ENCODE measurements around the gene TBX10.

TBX10 gene

GRCh38 chr11:67648140-67648795, 8.7 kb upstream of the TBX10 start:
- H3K27ac ChIP-seq (ENCODE audit: low read depth, low read length) = peak overlapping the region; percentile 99
- peaks cover 12% of the 10 kb centered on the region for H3K36me3 ChIP-seq (ENCODE audit: control insufficient read depth, low read length)
- H3K9me3 ChIP-seq (ENCODE audit: control insufficient read depth, insufficient read depth, low read length) = peaks cover 7% of the 10 kb centered on the region; the same call in 1 of the 2 replicates
- peak overlapping the region; percentile 86 for H3K4me3 ChIP-seq (ENCODE audit: low read length)
- peaks cover 55% of the 10 kb centered on the region for H3F3A ChIP-seq (ENCODE audit: control insufficient read depth, insufficient read depth)
- peak overlapping the region; percentile 91 for H3K4me2 ChIP-seq (ENCODE audit: low read length)
- H3K4me1 ChIP-seq (ENCODE audit: control insufficient read depth, low read length) = peaks cover 90% of the 10 kb centered on the region
- no peaks in the 10 kb centered on the region for H4K20me1 ChIP-seq (ENCODE audit: control insufficient read depth, insufficient read depth, low read depth, low read length)
- H3K79me2 ChIP-seq (ENCODE audit: control insufficient read depth, low read length) = peaks cover 6% of the 10 kb centered on the region; the same call in 1 of the 2 replicates
- TF ChIP-seq EZH2phosphoT487 (IDR thresholded peaks at IDR 0.05; ENCODE audit: borderline replicate concordance, low read length) (no peak), CTCF (IDR thresholded peaks at IDR 0.05; ENCODE audit: low read depth, low read length, poor library complexity, severe bottlenecking) (peak; percentile 90)
- H3K27me3 ChIP-seq (ENCODE audit: control insufficient read depth, low read length) = no peaks in the 10 kb centered on the region
- H3K9me2 ChIP-seq (replicated peaks; ENCODE audit: control insufficient read depth, low read length) = no peaks in the 10 kb centered on the region

- TF ChIP-seq CTCF (IDR thresholded peaks at IDR 0.05; ENCODE audit: low read depth, low read length, poor library complexity, severe bottlenecking) (no peak), EZH2phosphoT487 (IDR thresholded peaks at IDR 0.05; ENCODE audit: borderline replicate concordance, low read length) (no peak)
- Histone ChIP-seq H3K36me3 (ENCODE audit: control insufficient read depth, low read length) (peaks cover 9% of the 10 kb centered on the region), H3K27me3 (ENCODE audit: control insufficient read depth, low read length) (no peaks in the 10 kb centered on the region), H3K27ac (ENCODE audit: low read depth, low read length) (peak overlapping the region; percentile 99), H3F3A (ENCODE audit: control insufficient read depth, insufficient read depth) (peaks cover 53% of the 10 kb centered on the region), H3K4me2 (ENCODE audit: low read length) (peak overlapping the region; percentile 91), H4K20me1 (ENCODE audit: control insufficient read depth, insufficient read depth, low read depth, low read length) (no peaks in the 10 kb centered on the region), H3K9me2 (replicated peaks; ENCODE audit: control insufficient read depth, low read length) (no peaks in the 10 kb centered on the region), H3K9me3 (ENCODE audit: control insufficient read depth, insufficient read depth, low read length) (peaks cover 7% of the 10 kb centered on the region; the same call in 1 of the 2 replicates), H3K4me1 (ENCODE audit: control insufficient read depth, low read length) (peaks cover 84% of the 10 kb centered on the region), H3K4me3 (ENCODE audit: low read length) (peak overlapping the region; percentile 74), H3K79me2 (ENCODE audit: control insufficient read depth, low read length) (peaks cover 6% of the 10 kb centered on the region; the same call in 1 of the 2 replicates)
Observed at GRCh38 chr11:67647471-67647870, 7.9 kb upstream of the TBX10 start.

GRCh38 chr11:67646535-67647336, 7.2 kb upstream of the TBX10 start:
- peaks cover 49% of the 10 kb centered on the region for H3F3A ChIP-seq (ENCODE audit: control insufficient read depth, insufficient read depth)
- no peaks in the 10 kb centered on the region for H3K9me2 ChIP-seq (replicated peaks; ENCODE audit: control insufficient read depth, low read length)
- peaks cover 77% of the 10 kb centered on the region for H3K4me1 ChIP-seq (ENCODE audit: control insufficient read depth, low read length)
- H3K9me3 ChIP-seq (ENCODE audit: control insufficient read depth, insufficient read depth, low read length) = peaks cover 7% of the 10 kb centered on the region; the same call in 1 of the 2 replicates
- H3K79me2 ChIP-seq (ENCODE audit: control insufficient read depth, low read length) = peaks cover 6% of the 10 kb centered on the region; the same call in 1 of the 2 replicates
- H3K4me2 ChIP-seq (ENCODE audit: low read length) = peak overlapping the region; percentile 91
- H3K4me3 ChIP-seq (ENCODE audit: low read length) = peak overlapping the region; percentile 74
- no peaks in the 10 kb centered on the region for H3K27me3 ChIP-seq (ENCODE audit: control insufficient read depth, low read length)
- no peak for TF ChIP-seq EZH2phosphoT487 (IDR thresholded peaks at IDR 0.05; ENCODE audit: borderline replicate concordance, low read length)
- peak; percentile 21 for TF ChIP-seq CTCF (IDR thresholded peaks at IDR 0.05; ENCODE audit: low read depth, low read length, poor library complexity, severe bottlenecking)
- peaks cover 8% of the 10 kb centered on the region for H3K36me3 ChIP-seq (ENCODE audit: control insufficient read depth, low read length)
- H3K27ac ChIP-seq (ENCODE audit: low read depth, low read length) = peak overlapping the region; percentile 99
- H4K20me1 ChIP-seq (ENCODE audit: control insufficient read depth, insufficient read depth, low read depth, low read length) = no peaks in the 10 kb centered on the region
